ENCODE measurements around the gene NCOR2. TPM values are rescaled to one million over a fixed set of nuclear protein-coding genes. Genes with fewer than 3 reads are reported as not detected.

The NCOR2 gene
- total and polyA plus RNA-seq, 2 of the 8 experiments (the other 6 are each of a cell fraction or from before 2014, with no cell fraction given) = 14.8 to 275 TPM

- H4K91ac ChIP-seq (replicated peaks; ENCODE audit: insufficient read length, low read length) = no peak overlapping the region
- no peak overlapping the region for H4K5ac ChIP-seq (ENCODE audit: insufficient read length, low read depth, low read length)
- peak overlapping the region; percentile 53; the same call in 1 of the 2 replicates for H2AK5ac ChIP-seq (ENCODE audit: low read depth, low read length)
- H2BK15ac ChIP-seq (ENCODE audit: low read length) = no peak overlapping the region
- no peak overlapping the region for H3K27ac ChIP-seq (ENCODE audit: low read depth, low read length)
- H3K36me3 ChIP-seq (ENCODE audit: control insufficient read depth in 2 of 4, insufficient read depth in 4 of 4, low read length in 3 of 4) = no peaks in the 10 kb centered on the region
- H2BK12ac ChIP-seq (ENCODE audit: low read depth, low read length) = peak overlapping the region; percentile 68; the same call in 1 of the 2 replicates
- no peak for FAIRE-seq
- no peak overlapping the region for H2AFZ ChIP-seq (ENCODE audit: low read length)
- CTCF ChIA-PET (ENCODE audit: partially characterized antibody) = interaction anchor here (0.7 to 1.7 kb wide), 3 partner anchors 10 to 29 kb away, joined by 3 to 5 read pairs (median 3); partner anchors contain the start of gene NCOR2
- peaks cover 0 to 6% (median under 1%) of the 10 kb centered on the region in 4 experiments; a peak in 2 of 7 replicates for H3K4me1 ChIP-seq (replicated peaks in 1 of 4; ENCODE audit: control insufficient read depth in 3 of 4, insufficient read depth in 4 of 4, low read length in 3 of 4)
- DNase-seq (ENCODE audit: low read depth in 1 of 2, low spot score in 2 of 2) = no peak
- H2BK120ac ChIP-seq (replicated peaks; ENCODE audit: low read depth, low read length) = no peak overlapping the region
- H2BK20ac ChIP-seq (ENCODE audit: low read length) = peak overlapping the region; percentile 34; the same call in 1 of the 2 replicates
- H3K56ac ChIP-seq (replicated peaks; ENCODE audit: insufficient read length, low read depth, low read length) = no peak overlapping the region
- WGBS, 2 experiments (ENCODE audit: extremely low coverage in 1 of 2, insufficient coverage in 1 of 2, insufficient read length in 1 of 2, insufficient replicate concordance in 2 of 2, low coverage in 1 of 2, low lambda C conversion rate in 2 of 2, missing lambda C conversion rate in 1 of 2) = 83% methylated on average over 15 of the region's 15 CpGs; no CpG with 5 or more reads in 1 of the 2 experiments
- H4K20me1 ChIP-seq (replicated peaks in 1 of 2; ENCODE audit: control insufficient read depth in 1 of 2, insufficient read depth in 2 of 2, low read length in 2 of 2) = no peaks in the 10 kb centered on the region
- POLR2A ChIA-PET (ENCODE audit: partially characterized antibody) = interaction anchor here (0.7 to 1.4 kb wide), 4 partner anchors 12 to 83 kb away, joined by 3 to 5 read pairs (median 4); no protein-coding TSS in a partner anchor
- no peaks in the 10 kb centered on the region for H3K79me1 ChIP-seq (ENCODE audit: low read depth, low read length)
- no peaks in the 10 kb centered on the region; the same call in 1 of the 2 replicates for H3K23me2 ChIP-seq (ENCODE audit: low read depth, low read length)
- no peak overlapping the region for H3K4me3 ChIP-seq (ENCODE audit: extremely low read depth in 1 of 4, insufficient read depth in 2 of 4, low read depth in 3 of 4, low read length in 4 of 4)
- H3K14ac ChIP-seq (ENCODE audit: insufficient read length) = no peak overlapping the region
- H3K79me2 ChIP-seq (ENCODE audit: control insufficient read depth in 1 of 2, insufficient read depth in 2 of 2, low read length in 2 of 2) = no peaks in the 10 kb centered on the region
- no peak overlapping the region for H3K9ac ChIP-seq (replicated peaks in 1 of 4; ENCODE audit: extremely low read depth in 1 of 4, low read depth in 3 of 4, low read length in 3 of 4)
- H3K27me3 ChIP-seq (replicated peaks in 1 of 4; ENCODE audit: control insufficient read depth in 3 of 4, extremely low read depth in 1 of 4, insufficient read depth in 3 of 4, low read length in 3 of 4) = no peaks in the 10 kb centered on the region
- 0 out of 2 replicates have a peak overlapping the region, but pooled peaks have one; percentile 44 for H2BK5ac ChIP-seq (ENCODE audit: low read depth, low read length)
- no peak overlapping the region for H4K8ac ChIP-seq (ENCODE audit: extremely low read depth, insufficient read depth, low read length)
- TF ChIP-seq SP4 (IDR thresholded peaks at IDR 0.05; ENCODE audit: low read length) (no peak), BRCA1 (IDR thresholded peaks at IDR 0.05; ENCODE audit: low read depth, low read length) (no peak), RBBP5 (IDR thresholded peaks at IDR 0.05; ENCODE audit: borderline replicate concordance, low read depth, low read length) (no peak), USF2 (IDR thresholded peaks at IDR 0.05; ENCODE audit: low read length) (no peak), TAF1 (IDR thresholded peaks at IDR 0.05; ENCODE audit: low read depth, low read length) (no peak), RAD21 (IDR thresholded peaks at IDR 0.05 in 1 of 2, conservative IDR thresholded peaks at IDR 0.05 in 1 of 2; ENCODE audit: low read depth in 2 of 2, low read length in 2 of 2) (no peak), SUZ12 (IDR thresholded peaks at IDR 0.05; ENCODE audit: low read length) (no peak), MAFK (IDR thresholded peaks at IDR 0.05; ENCODE audit: low read depth, low read length) (no peak)
- peaks cover 5% of the 10 kb centered on the region in 2 experiments; a peak in 2 of 4 replicates for H3K9me3 ChIP-seq (ENCODE audit: insufficient read depth in 2 of 2, low read depth in 1 of 2, low read length in 1 of 2)
- H3K4me2 ChIP-seq (ENCODE audit: insufficient read depth in 1 of 2, low read depth in 2 of 2, low read length in 2 of 2) = no peak overlapping the region
- no peak overlapping the region for H3K18ac ChIP-seq (ENCODE audit: extremely low read depth, low read length)
- H3K23ac ChIP-seq (ENCODE audit: insufficient read length) = no peak overlapping the region
- H3K4ac ChIP-seq (replicated peaks; ENCODE audit: insufficient read length, low read depth, low read length) = no peak overlapping the region
Measured at GRCh38 chr12:124581307-124582107, 14.1 kb upstream of the NCOR2 start.

All from H1 (cell line).